B cell (primary cell): ENCODE data around the gene PARD3B.

Experiments
- EZH2 ChIP-seq: IDR thresholded peaks from 2 replicates; pipeline ENCODE4 v1.6.1; 2012; ENCODE audit warnings: borderline replicate concordance, low read depth, mild to moderate bottlenecking, moderate library complexity, low read length; ENCODE audit not compliant: insufficient read depth, poor library complexity, severe bottlenecking
- TF ChIP-seq, protein P1 (sequence below): fragments of 200-600 bp; IDR thresholded peaks from one replicate; pipeline ENCODE4 v1.8.0; 2022; ENCODE audit warnings: antibody characterized with exemption, mild to moderate bottlenecking

DNA sequence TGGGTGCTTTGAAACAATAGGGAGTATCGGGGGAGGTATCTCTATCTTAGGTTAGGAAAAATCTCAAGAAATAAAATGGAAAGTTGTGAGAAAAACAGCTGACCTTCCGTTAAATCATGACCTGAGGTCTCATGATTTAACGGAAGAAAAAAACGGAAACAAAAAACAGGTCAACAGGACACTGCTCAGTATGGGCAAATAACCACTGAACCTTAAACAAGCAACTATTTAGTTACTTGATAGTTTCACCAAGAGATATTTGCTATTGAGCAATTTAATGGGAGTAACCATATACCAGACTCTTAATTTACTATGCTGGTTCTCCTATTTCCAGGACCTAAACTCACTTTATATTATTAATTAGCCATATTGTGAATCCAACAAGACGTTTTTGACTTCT is 150.8 kb downstream of the PARD3B start:
- TF ChIP-seq, protein P1, sequence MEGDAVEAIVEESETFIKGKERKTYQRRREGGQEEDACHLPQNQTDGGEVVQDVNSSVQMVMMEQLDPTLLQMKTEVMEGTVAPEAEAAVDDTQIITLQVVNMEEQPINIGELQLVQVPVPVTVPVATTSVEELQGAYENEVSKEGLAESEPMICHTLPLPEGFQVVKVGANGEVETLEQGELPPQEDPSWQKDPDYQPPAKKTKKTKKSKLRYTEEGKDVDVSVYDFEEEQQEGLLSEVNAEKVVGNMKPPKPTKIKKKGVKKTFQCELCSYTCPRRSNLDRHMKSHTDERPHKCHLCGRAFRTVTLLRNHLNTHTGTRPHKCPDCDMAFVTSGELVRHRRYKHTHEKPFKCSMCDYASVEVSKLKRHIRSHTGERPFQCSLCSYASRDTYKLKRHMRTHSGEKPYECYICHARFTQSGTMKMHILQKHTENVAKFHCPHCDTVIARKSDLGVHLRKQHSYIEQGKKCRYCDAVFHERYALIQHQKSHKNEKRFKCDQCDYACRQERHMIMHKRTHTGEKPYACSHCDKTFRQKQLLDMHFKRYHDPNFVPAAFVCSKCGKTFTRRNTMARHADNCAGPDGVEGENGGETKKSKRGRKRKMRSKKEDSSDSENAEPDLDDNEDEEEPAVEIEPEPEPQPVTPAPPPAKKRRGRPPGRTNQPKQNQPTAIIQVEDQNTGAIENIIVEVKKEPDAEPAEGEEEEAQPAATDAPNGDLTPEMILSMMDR = no peak
- TF ChIP-seq EZH2 = no peak
